Measurements from ENCODE around the gene CCDC88C. TPM values are rescaled to one million over a fixed set of nuclear protein-coding genes. Genes with fewer than 3 reads are reported as not detected.

The CCDC88C gene
- total and polyA plus RNA-seq, 8 donors, result 26.2 to 41.8 (median 31.6) TPM

GRCh38 chr14:91255026-91255695, 162.5 kb downstream of the CCDC88C start:
- Histone ChIP-seq H3K4me3 (no peak overlapping the region), H3K36me3 (no peaks in the 10 kb centered on the region), H3K9me3 (no peaks in the 10 kb centered on the region), H3K27me3 (peaks cover 0 to 6% of the 10 kb centered on the region in 2 donors), H3K4me1 (peaks cover 20 to 58% of the 10 kb centered on the region in 2 donors), H3K27ac (no peak overlapping the region)
- ATAC-seq (no peak), DNase-seq (no peak)
- intact Hi-C loops (cut with DNase I), result no loop called here
- TF ChIP-seq CTCF (IDR thresholded peaks at IDR 0.05), result no peak

DNA sequence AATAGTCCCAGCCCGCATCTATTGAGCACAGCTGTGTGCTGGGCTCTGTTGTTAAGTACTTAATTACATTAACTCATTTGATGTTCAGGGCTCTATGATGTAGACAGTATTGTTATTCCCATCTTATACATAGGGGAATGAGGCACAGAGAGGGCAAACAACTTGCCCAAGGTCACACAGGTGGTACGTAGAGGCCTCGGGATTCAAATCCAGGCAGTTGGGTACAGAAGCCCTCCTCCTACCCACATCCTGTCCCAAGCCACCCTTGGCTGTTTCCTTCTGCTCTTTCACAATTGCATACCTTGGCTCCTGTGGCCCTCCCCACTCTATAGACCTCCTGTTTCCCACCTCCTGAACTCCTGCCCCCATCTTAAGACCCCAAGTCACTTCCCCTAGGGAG, 163.2 kb downstream of the CCDC88C start:
- no peak for DNase-seq
- Histone ChIP-seq H3K36me3 (no peaks in the 10 kb centered on the region), H3K27me3 (peaks cover 0 to 6% of the 10 kb centered on the region in 2 donors), H3K4me3 (no peak overlapping the region), H3K9me3 (no peaks in the 10 kb centered on the region), H3K4me1 (peaks cover 25 to 65% of the 10 kb centered on the region in 2 donors), H3K27ac (peak overlapping the region in 1 of 2 donors; percentile 68)
- TF ChIP-seq CTCF (IDR thresholded peaks at IDR 0.05), result no peak
- no peak for ATAC-seq
- intact Hi-C loops (cut with DNase I), result no loop called here

DNA sequence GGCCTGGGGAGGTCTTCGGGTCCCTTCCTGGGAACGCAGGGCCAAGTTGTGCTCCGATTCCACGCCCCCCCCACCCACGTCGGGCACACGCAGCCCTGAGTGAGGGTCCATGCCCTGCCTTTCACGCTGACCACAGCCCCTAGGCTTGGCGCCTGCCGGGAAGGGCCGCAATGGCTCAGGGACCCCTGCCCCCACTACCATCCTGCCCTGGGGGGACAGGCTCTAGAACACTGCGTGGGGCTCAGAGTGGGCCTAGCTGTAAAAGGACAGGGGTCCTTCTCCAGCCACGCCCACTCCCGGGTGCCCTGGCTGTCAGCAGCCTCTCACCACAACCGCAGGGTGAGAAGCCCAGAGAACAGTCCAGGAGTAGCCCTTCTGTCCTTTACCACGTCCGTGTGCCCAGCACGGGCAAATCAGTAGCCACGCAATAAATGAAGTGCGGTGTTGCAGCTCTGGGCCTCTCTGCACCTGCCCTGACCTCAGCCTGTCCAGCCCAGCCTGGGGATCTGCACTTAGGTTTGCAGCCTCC, 163.8 kb downstream of the CCDC88C start:
- peak; percentile 15 for ATAC-seq
- DNase-seq, result no peak
- peak overlapping the region; percentile 39 to 68 for H3K27ac ChIP-seq
- intact Hi-C loops (cut with DNase I), result no loop called here
- TF ChIP-seq CTCF (IDR thresholded peaks at IDR 0.05), result no peak
- H3K36me3 ChIP-seq, result no peaks in the 10 kb centered on the region
- no peaks in the 10 kb centered on the region for H3K9me3 ChIP-seq
- H3K4me3 ChIP-seq, result peak overlapping the region; percentile 47 to 49
- H3K4me1 ChIP-seq, result peaks cover 25 to 70% of the 10 kb centered on the region in 2 donors
- H3K27me3 ChIP-seq, result peaks cover 0 to 6% of the 10 kb centered on the region in 2 donors

GRCh38 chr14:91252871-91253794, 164.5 kb downstream of the CCDC88C start:
- Histone ChIP-seq H3K27ac (peak overlapping the region; percentile 39 to 68), H3K4me1 (peaks cover 25 to 66% of the 10 kb centered on the region in 2 donors), H3K4me3 (peak overlapping the region; percentile 47 to 49), H3K9me3 (no peaks in the 10 kb centered on the region), H3K27me3 (peaks cover 0 to 6% of the 10 kb centered on the region in 2 donors), H3K36me3 (no peaks in the 10 kb centered on the region)
- DNase-seq, result peak in 3 of 4 donors; percentile 44 to 92 (median 54)
- ATAC-seq, result peak; percentile 62
- TF ChIP-seq CTCF (IDR thresholded peaks at IDR 0.05), result no peak
- intact Hi-C loops (cut with DNase I), result no loop called here

DNA sequence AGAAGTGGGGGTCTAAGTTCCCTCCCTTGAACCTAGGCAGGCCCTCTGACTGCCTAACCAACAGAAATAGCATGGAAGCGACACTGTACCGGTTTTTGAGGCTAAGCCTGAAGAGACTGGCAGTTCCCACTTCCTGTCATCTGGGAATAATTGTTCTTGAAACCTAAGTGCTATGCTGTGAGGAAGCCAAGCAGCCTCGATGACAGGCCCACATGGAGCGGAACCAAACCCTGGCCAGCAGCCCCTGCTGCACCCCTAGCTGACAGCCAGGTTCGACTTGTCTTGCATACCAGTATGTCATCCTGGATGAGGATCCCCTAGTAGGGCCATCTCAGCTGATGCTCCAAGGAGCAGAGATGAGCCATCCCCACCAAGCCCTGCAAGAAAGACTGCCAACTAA, 166.7 kb downstream of the CCDC88C start:
- Histone ChIP-seq H3K9me3 (no peaks in the 10 kb centered on the region), H3K4me3 (no peak overlapping the region), H3K4me1 (peaks cover 25 to 65% of the 10 kb centered on the region in 2 donors), H3K36me3 (no peaks in the 10 kb centered on the region), H3K27me3 (peaks cover 0 to 6% of the 10 kb centered on the region in 2 donors), H3K27ac (peak overlapping the region; percentile 36 to 86)
- DNase-seq (no peak), ATAC-seq (no peak)
- intact Hi-C loops (cut with DNase I), result no loop called here
- TF ChIP-seq CTCF (IDR thresholded peaks at IDR 0.05), result no peak

All from left lung (tissue), 10 donors.